Caco-2 (cell line): ENCODE measurements around the gene AGPAT2. TPM values are rescaled to one million over a fixed set of nuclear protein-coding genes. Genes with fewer than 3 reads are reported as not detected.

Source experiments
- BruUV-seq: library from RNA; stranded (reverse); fragments of 400-500 nt; replicated peaks from 2 replicates; lab custom pipeline; 2021; lab: Mats Ljungman, UMichigan
- CTCF ChIA-PET: fragments of 300-600 bp; sonication (Branson Sonifier 250); formaldehyde crosslinking; loops from one replicate; lab custom pipeline; 2022; ENCODE audit warnings: antibody characterized with exemption; lab: Charles Lee
- POLR2A ChIA-PET: fragments of 300-600 bp; sonication (Branson Sonifier 250); formaldehyde crosslinking; loops from one replicate; lab custom pipeline; 2022; ENCODE audit warnings: antibody characterized with exemption; lab: Charles Lee
- DNase-seq, 2 experiments: peaks; one replicate each; pipeline versions ENCODE4 v3.0.0 to v3.0.0-alpha.2; 2020 to 2022
- H3K27me3 ChIP-seq: replicated peaks from 2 replicates; pipeline ENCODE4 v1.6.0; 2011; ENCODE audit warnings: low read length; ENCODE audit not compliant: control insufficient read depth, insufficient read depth
- H3K36me3 ChIP-seq: 2 replicates; pipeline ENCODE4 v1.5.1; 2011; ENCODE audit warnings: low read length; ENCODE audit not compliant: control insufficient read depth, insufficient read depth
- H3K4me1 ChIP-seq: fragments of 250-450 bp; sonication (Bioruptor Pico); 2 replicates; pipeline ENCODE4 v1.5.1; 2020; ENCODE audit warnings: mild to moderate bottlenecking
- H3K4me3 ChIP-seq: 2 replicates; pipeline ENCODE4 v1.5.1; 2011; ENCODE audit warnings: low read depth, mild to moderate bottlenecking, control low read depth, low read length
- H3K9me3 ChIP-seq: fragments of 250-450 bp; sonication (Bioruptor Pico); 2 replicates; pipeline ENCODE4 v1.5.1; 2020; ENCODE audit warnings: mild to moderate bottlenecking, moderate library complexity
- H3K27ac Mint-ChIP-seq: one replicate; pipeline ENCODE4 v1.8.0; 2022; ENCODE audit warnings: mixed read lengths; ENCODE audit not compliant: unreplicated experiment
- H3K27me3 Mint-ChIP-seq: one replicate; pipeline ENCODE4 v1.8.0; 2022; ENCODE audit warnings: mixed read lengths; ENCODE audit not compliant: insufficient read depth, unreplicated experiment
- H3K36me3 Mint-ChIP-seq: one replicate; pipeline ENCODE4 v1.8.0; 2022; ENCODE audit warnings: mild to moderate bottlenecking, mixed read lengths; ENCODE audit not compliant: insufficient read depth, unreplicated experiment
- H3K4me1 Mint-ChIP-seq: one replicate; pipeline ENCODE4 v1.8.0; 2022; ENCODE audit warnings: low read depth, mixed read lengths; ENCODE audit not compliant: unreplicated experiment
- H3K4me3 Mint-ChIP-seq: one replicate; pipeline ENCODE4 v1.8.0; 2022; ENCODE audit warnings: mild to moderate bottlenecking, moderate library complexity, mixed read lengths; ENCODE audit not compliant: unreplicated experiment
- H3K9me3 Mint-ChIP-seq: one replicate; pipeline ENCODE4 v1.8.0; 2022; ENCODE audit warnings: mixed read lengths; ENCODE audit not compliant: unreplicated experiment
- CTCF ChIP-seq, 2 experiments: fragments of 200-600 bp in 1 of 2; IDR thresholded peaks; 1 replicate in 1 of 2; 2 replicates in 1 of 2; pipeline versions ENCODE4 v1.5.1 to v1.8.0; 2011 to 2022; ENCODE audit warnings: antibody characterized with exemption in 1 of 2, control low read depth in 1 of 2, inconsistent platforms in 1 of 2, low read depth in 1 of 2, low read length in 1 of 2, mild to moderate bottlenecking in 1 of 2, moderate library complexity in 1 of 2; ENCODE audit not compliant: insufficient read depth in 1 of 2, severe bottlenecking in 1 of 2, unreplicated experiment in 1 of 2
- intact Hi-C: fragments of 100-400 bp; cut with micrococcal nuclease; formaldehyde crosslinking; loops from one replicate; pipeline ENCODE4 v1.10.0; 2022; ENCODE audit not compliant: unreplicated experiment
- total RNA-seq: library from RNA; stranded (reverse); gene quantifications from 2 replicates; pipeline ENCODE4 v1.2.3, GENCODE V29; 2022

Gene AGPAT2
- total RNA-seq, 1 experiment from 2014 or later, result 68.7 TPM

- Mint-ChIP-seq H3K4me1 (no peaks in the 10 kb centered on the region), H3K27me3 (no peaks in the 10 kb centered on the region), H3K9me3 (no peaks in the 10 kb centered on the region), H3K4me3 (no peak overlapping the region), H3K36me3 (peaks cover 18% of the 10 kb centered on the region), H3K27ac (no peak overlapping the region)
- TF ChIP-seq CTCF (IDR thresholded peaks at IDR 0.05; ENCODE audit: insufficient read depth in 1 of 2, low read depth in 1 of 2, low read length in 1 of 2, severe bottlenecking in 1 of 2, unreplicated experiment in 1 of 2), result no peak
- BruUV-seq, result no TSS peak
- POLR2A ChIA-PET, result interaction anchor here (0.6 kb wide), 1 partner anchor 75 kb away, joined by 3 read pairs; no protein-coding TSS in a partner anchor
- Histone ChIP-seq H3K4me1 (peaks cover 12% of the 10 kb centered on the region), H3K27me3 (no peaks in the 10 kb centered on the region), H3K4me3 (no peak overlapping the region), H3K36me3 (no peaks in the 10 kb centered on the region; the same call in 1 of the 2 replicates), H3K9me3 (no peaks in the 10 kb centered on the region)
- CTCF ChIA-PET, result no interaction called here
- intact Hi-C loops, result no loop called here
- DNase-seq, result no peak
Observed at GRCh38 chr9:136667214-136667939, 19.9 kb downstream of the AGPAT2 start.

- peaks cover 18% of the 10 kb centered on the region for H3K36me3 Mint-ChIP-seq
- Histone ChIP-seq H3K4me3 (peak overlapping the region; percentile 40), H3K9me3 (no peaks in the 10 kb centered on the region), H3K27me3 (no peaks in the 10 kb centered on the region), H3K36me3 (no peaks in the 10 kb centered on the region), H3K4me1 (peaks cover 4% of the 10 kb centered on the region)
- no peaks in the 10 kb centered on the region for H3K4me1 Mint-ChIP-seq
- no peaks in the 10 kb centered on the region for H3K27me3 Mint-ChIP-seq
- CTCF ChIA-PET, result no interaction called here
- intact Hi-C loops, result no loop called here
- no TSS peak for BruUV-seq
- no peak for DNase-seq
- no peak overlapping the region for H3K27ac Mint-ChIP-seq
- TF ChIP-seq CTCF (IDR thresholded peaks at IDR 0.05; ENCODE audit: insufficient read depth in 1 of 2, low read depth in 1 of 2, low read length in 1 of 2, severe bottlenecking in 1 of 2, unreplicated experiment in 1 of 2), result no peak
- POLR2A ChIA-PET, result no interaction called here
- H3K9me3 Mint-ChIP-seq, result no peaks in the 10 kb centered on the region
- H3K4me3 Mint-ChIP-seq, result peak overlapping the region; percentile 62
Observed at GRCh38 chr9:136666372-136667213, 20.7 kb downstream of the AGPAT2 start.

GRCh38 chr9:136665704-136666371 is 21.4 kb downstream of the AGPAT2 start:
- peak overlapping the region; percentile 62 for H3K4me3 Mint-ChIP-seq
- CTCF ChIA-PET, result no interaction called here
- Histone ChIP-seq H3K36me3 (no peaks in the 10 kb centered on the region), H3K4me1 (0 out of 2 replicates have a peak, but pooled peaks cover 3% of the 10 kb centered on the region), H3K27me3 (no peaks in the 10 kb centered on the region), H3K9me3 (no peaks in the 10 kb centered on the region), H3K4me3 (peak overlapping the region; percentile 40)
- no peaks in the 10 kb centered on the region for H3K9me3 Mint-ChIP-seq
- DNase-seq, result peak in 1 of 2 experiments; percentile 62
- POLR2A ChIA-PET, result no interaction called here
- BruUV-seq, result no TSS peak
- H3K36me3 Mint-ChIP-seq, result peaks cover 18% of the 10 kb centered on the region
- TF ChIP-seq CTCF (IDR thresholded peaks at IDR 0.05; ENCODE audit: insufficient read depth in 1 of 2, low read depth in 1 of 2, low read length in 1 of 2, severe bottlenecking in 1 of 2, unreplicated experiment in 1 of 2), result no peak
- intact Hi-C loops, result no loop called here
- no peaks in the 10 kb centered on the region for H3K27me3 Mint-ChIP-seq
- H3K27ac Mint-ChIP-seq, result no peak overlapping the region
- no peaks in the 10 kb centered on the region for H3K4me1 Mint-ChIP-seq
